Medulla oblongata (tissue), 1 donor: ENCODE data around the gene EPB41L3.

Experiments used
- DNase-seq: peaks from one replicate; pipeline ENCODE4 v3.0.0-alpha.2; 2015; ENCODE audit errors: extremely low spot score

Gene EPB41L3

DNA sequence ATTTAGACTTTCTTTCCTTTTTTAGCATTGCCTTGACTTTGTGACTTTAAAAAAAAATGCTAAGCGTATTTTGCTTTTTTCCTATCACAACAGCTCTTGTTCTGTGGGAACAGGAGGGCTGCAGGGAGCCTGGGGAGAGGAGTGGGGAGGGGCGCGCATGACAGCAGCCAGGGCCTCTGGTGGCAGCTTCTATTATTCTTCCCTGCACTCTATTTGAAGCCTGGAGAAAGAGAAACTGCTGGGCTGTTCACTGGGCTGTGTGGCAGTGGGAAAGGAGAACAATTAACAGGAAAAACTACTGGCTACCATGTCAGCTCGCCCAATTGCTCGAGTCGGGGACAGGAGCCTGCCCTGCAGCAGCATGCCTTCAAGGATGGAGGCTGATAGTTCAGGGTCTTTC lies 129.3 kb downstream of the EPB41L3 start:
- peak; percentile 76 for DNase-seq

GRCh38 chr18:5413447-5413846 lies 130.3 kb downstream of the EPB41L3 start:
- DNase-seq, result peak; percentile 42

DNA sequence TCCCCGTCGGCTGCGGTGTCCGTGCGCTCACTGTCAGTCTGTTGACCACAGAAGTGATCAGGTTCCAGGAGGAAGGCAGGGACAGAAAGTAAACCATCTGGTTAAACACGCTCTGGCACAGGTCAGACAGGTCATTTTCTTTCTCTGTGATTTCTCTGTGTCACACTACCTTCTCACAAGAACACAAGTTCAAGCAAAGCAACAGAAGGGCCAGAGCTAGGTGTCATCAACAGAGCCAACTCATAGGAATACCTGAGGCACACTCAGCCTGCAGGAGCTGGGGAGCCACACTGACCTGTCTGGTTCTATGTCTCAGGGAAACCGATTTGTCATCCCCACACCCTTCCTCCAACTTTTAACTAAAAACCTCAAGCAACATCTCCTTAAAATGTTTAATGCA lies 133.2 kb downstream of the EPB41L3 start:
- no peak for DNase-seq

GRCh38 chr18:5398269-5398668 lies 145.5 kb downstream of the EPB41L3 start:
- DNase-seq, result no peak

- no peak for DNase-seq
These were observed 146.7 kb downstream of the EPB41L3 start for GRCh38 chr18:5397102-5397501.

- no peak for DNase-seq
These were observed 147.8 kb downstream of the EPB41L3 start for GRCh38 chr18:5395860-5396448.

GRCh38 chr18:5393779-5394178 lies 150.0 kb downstream of the EPB41L3 start:
- no peak for DNase-seq

- no peak for DNase-seq
These were observed 152.4 kb downstream of the EPB41L3 start for GRCh38 chr18:5391409-5391808.

DNA sequence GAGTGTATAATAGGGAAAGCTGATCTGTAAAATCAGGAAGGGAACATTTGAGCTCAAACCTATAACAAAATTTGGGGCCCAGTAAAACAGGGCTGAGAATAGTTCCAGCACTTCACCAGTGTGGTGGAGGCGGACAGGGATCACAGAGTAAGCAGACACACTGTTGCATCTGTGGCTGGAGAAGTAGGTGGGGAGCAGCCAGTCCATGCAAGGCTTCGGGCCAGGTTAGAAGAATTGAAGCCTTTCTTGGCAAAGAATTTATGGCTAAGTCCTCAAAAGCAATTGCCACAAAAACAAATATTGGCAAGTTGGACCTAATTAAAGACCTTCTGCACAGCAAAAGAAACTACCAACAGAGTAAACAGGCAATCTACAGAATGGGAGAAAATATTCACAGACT lies 154.4 kb downstream of the EPB41L3 start:
- peak; percentile 34 for DNase-seq

DNA sequence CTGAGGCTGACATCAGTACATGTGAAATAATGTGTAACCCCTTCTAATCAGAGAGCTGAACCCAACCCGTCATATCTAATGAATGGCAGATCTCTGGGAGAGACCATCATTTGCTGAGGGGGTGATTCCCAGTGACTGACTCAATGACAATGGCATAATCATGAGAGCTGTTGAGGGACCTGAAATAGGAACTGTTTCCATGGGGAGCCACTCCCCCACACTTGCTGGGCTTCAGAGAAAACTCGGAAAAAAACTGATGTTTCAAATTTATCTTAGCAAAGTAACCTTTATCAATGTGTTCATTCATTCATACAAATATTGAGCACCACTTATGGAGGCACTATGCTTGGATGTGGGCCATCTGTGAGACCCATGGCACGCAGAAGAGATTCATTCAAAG lies 154.9 kb downstream of the EPB41L3 start:
- DNase-seq, result no peak

DNA sequence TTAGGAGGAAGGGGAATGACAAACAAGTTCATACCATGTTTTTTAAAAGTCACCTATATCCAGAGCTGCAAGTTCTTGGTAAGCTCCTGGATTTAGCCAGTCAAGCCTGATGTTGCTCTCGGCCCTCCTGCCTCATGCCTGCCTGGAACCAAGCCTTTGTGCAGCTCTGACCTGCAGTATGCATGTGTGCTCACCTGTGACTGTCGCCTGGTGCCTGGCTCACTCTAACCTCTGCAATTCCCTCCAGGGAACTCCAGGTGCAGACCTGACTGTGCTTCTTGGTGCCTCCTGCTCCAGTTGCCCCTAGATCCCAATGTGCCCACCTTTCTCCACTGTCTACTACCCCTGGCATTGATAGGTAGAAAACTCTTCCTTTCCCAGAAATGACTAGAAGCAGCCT lies 163.2 kb downstream of the EPB41L3 start:
- no peak for DNase-seq

DNA sequence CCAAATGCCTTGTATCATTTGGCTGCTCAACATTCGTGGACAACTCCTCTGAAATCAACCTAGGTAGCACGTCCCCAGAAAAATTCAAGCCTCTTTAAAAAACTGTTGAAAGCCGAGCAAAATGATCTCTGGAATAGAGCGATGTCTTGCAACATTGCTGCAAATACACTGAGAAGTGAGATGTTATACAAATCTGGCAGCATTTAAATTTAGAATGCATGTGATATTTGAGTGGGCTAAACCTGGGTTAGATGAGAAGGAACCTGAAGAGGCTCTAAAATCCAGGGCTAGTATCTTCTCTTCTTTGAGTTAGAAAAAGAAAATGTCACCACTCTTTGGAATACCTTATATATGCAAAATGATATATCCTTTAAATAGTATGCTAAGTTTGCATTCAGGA lies 166.8 kb downstream of the EPB41L3 start:
- no peak for DNase-seq

DNA sequence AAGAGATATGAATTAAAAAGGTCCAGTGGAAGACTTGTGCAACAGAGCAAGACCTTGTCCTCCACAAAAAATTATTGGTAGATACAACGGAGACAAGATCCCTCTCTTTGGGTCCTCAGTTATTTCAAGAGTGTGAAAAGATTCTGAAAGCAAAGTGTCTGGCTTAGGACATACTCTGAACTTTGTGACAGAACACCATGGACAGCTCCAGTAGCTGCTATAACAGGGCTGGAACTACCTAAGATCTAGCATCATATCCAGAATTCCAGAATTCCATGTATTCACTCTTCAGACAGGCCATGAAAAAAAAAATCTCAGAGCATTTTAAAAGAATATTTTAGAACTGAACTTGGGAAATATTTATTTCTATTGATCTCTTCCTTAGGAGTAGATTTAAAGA lies 173.5 kb downstream of the EPB41L3 start:
- no peak for DNase-seq

DNA sequence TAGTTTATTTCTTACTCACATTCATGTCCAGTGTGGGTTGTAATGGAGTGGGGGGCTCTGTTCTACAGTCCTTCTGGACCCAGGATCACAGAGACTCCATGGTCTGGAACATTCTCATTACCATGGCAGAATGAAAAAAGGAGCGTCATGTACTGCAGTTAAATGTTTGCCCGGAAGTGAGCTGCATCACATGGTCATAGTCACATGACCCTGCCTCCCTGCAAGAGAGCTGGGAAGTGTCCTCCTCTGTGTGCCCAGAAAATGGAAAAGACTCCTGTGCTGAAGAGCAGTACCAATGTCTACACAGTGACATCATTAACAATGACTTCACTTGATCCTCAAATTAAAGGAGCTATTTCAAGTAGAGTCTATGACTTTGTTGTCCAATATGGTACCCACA lies 174.3 kb downstream of the EPB41L3 start:
- no peak for DNase-seq

GRCh38 chr18:5365443-5365842 lies 178.4 kb downstream of the EPB41L3 start:
- no peak for DNase-seq

DNA sequence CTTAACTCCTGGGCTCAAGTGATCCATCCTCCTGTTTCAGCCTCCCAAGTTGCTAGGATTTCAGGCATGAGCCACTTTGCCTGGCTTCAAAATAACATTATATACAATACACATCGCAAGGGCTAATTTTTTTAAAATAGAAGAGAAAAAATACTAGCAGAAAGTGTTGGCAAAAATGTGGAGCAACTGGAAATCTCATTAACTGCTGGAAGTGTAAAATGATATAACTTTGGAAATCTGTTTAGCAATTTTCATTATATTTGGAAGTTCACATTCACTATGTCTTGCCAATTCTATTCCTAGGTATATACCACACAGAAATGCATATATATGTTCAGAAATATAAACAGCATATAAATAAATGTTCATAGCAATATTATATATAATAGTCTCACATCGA lies 193.2 kb downstream of the EPB41L3 start:
- no peak for DNase-seq
